Glutamatergic neuron (in vitro differentiated cells): ENCODE data around the gene NFATC2. TPM values are rescaled to one million over a fixed set of nuclear protein-coding genes. Genes with fewer than 3 reads are reported as not detected.

Source experiments
- DNase-seq: peaks from one replicate; pipeline ENCODE4 v3.0.0; 2022
- H3K27ac Mint-ChIP-seq: one replicate; pipeline ENCODE4 v1.8.0; 2020; ENCODE audit warnings: mild to moderate bottlenecking, mixed read lengths, inconsistent platforms; ENCODE audit not compliant: unreplicated experiment
- H3K27me3 Mint-ChIP-seq: one replicate; pipeline ENCODE4 v1.8.0; 2020; ENCODE audit warnings: mild to moderate bottlenecking, moderate library complexity, mixed read lengths, inconsistent platforms; ENCODE audit not compliant: unreplicated experiment
- H3K36me3 Mint-ChIP-seq: one replicate; pipeline ENCODE4 v1.8.0; 2020; ENCODE audit warnings: mild to moderate bottlenecking, mixed read lengths, inconsistent platforms; ENCODE audit not compliant: unreplicated experiment
- H3K4me1 Mint-ChIP-seq: one replicate; pipeline ENCODE4 v1.8.0; 2020; ENCODE audit warnings: mild to moderate bottlenecking, low read depth, mixed read lengths, inconsistent platforms; ENCODE audit not compliant: unreplicated experiment
- H3K4me3 Mint-ChIP-seq: one replicate; pipeline ENCODE4 v1.8.0; 2020; ENCODE audit warnings: mild to moderate bottlenecking, mixed read lengths, inconsistent platforms; ENCODE audit not compliant: unreplicated experiment
- H3K9me3 Mint-ChIP-seq: one replicate; pipeline ENCODE4 v1.8.0; 2020; ENCODE audit warnings: mild to moderate bottlenecking, moderate library complexity, mixed read lengths, inconsistent platforms; ENCODE audit not compliant: unreplicated experiment
- total RNA-seq: library from RNA; stranded (reverse); fragmentation: NEBNext Ultra II Directional; extraction: Animal tissue kit (Norgen Biotek cat#: 25700); gene quantifications from one replicate; pipeline ENCODE4 v1.2.1, GENCODE V29; 2021; ENCODE audit not compliant: unreplicated experiment
- TF ChIP-seq, protein P1 (sequence below): fragments of 200-600 bp; sonication (generic); IDR thresholded peaks from one replicate; pipeline ENCODE4 v1.5.0; 2021; ENCODE audit not compliant: partially characterized antibody, unreplicated experiment

Gene NFATC2
- total RNA-seq, 1 donor from 2014 or later: not detected

DNA sequence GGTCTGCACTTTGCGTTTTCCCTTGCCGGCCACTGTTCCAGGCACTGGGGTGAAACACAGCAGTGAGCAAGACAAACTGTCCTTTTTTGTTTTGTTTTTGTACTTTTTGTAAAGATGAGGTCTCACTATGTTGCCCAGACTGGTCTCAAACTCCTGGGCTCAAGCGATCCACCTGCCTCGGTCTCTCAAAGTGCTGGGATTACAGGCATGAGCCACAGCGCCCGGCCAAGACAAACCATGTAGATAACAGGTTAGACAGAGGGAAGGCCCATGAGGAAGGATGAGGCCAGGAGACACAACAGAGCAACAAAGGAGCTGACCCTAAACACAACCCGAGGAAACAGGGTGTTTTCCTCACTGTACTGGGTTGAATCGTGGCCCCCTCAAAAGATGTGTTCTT lies 165.4 kb downstream of the NFATC2 start:
- Mint-ChIP-seq H3K36me3 (no peaks in the 10 kb centered on the region), H3K9me3 (peaks cover 2% of the 10 kb centered on the region), H3K27me3 (peaks cover 2% of the 10 kb centered on the region), H3K4me1 (peaks cover 2% of the 10 kb centered on the region), H3K27ac (no peak overlapping the region), H3K4me3 (no peak overlapping the region)
- TF ChIP-seq, protein P1, sequence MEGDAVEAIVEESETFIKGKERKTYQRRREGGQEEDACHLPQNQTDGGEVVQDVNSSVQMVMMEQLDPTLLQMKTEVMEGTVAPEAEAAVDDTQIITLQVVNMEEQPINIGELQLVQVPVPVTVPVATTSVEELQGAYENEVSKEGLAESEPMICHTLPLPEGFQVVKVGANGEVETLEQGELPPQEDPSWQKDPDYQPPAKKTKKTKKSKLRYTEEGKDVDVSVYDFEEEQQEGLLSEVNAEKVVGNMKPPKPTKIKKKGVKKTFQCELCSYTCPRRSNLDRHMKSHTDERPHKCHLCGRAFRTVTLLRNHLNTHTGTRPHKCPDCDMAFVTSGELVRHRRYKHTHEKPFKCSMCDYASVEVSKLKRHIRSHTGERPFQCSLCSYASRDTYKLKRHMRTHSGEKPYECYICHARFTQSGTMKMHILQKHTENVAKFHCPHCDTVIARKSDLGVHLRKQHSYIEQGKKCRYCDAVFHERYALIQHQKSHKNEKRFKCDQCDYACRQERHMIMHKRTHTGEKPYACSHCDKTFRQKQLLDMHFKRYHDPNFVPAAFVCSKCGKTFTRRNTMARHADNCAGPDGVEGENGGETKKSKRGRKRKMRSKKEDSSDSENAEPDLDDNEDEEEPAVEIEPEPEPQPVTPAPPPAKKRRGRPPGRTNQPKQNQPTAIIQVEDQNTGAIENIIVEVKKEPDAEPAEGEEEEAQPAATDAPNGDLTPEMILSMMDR: no peak
- no peak for DNase-seq

DNA sequence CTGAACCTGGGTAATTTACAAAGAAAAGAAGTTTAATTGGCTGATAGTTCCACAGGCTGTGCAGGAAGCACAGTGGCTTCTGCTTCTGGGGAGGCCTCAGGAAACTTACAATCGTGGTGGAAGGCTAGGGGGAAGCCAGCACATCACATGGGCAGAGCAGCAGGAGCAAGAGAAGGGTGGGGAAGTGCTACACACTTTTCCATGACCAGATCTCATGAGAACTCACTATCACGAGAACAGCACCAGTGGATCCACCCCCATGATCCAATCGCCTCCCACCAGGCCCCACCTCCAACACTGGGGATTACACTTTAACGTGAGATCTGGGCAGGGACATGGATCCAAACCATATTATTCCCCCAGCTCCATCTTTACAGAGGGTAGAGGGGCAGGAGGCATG lies 166.4 kb downstream of the NFATC2 start:
- peaks cover 2% of the 10 kb centered on the region for H3K9me3 Mint-ChIP-seq
- TF ChIP-seq, protein P1: no peak
- no peak overlapping the region for H3K4me3 Mint-ChIP-seq
- H3K27me3 Mint-ChIP-seq: peaks cover 2% of the 10 kb centered on the region
- H3K27ac Mint-ChIP-seq: no peak overlapping the region
- H3K36me3 Mint-ChIP-seq: no peaks in the 10 kb centered on the region
- peaks cover 2% of the 10 kb centered on the region for H3K4me1 Mint-ChIP-seq
- DNase-seq: no peak

DNA sequence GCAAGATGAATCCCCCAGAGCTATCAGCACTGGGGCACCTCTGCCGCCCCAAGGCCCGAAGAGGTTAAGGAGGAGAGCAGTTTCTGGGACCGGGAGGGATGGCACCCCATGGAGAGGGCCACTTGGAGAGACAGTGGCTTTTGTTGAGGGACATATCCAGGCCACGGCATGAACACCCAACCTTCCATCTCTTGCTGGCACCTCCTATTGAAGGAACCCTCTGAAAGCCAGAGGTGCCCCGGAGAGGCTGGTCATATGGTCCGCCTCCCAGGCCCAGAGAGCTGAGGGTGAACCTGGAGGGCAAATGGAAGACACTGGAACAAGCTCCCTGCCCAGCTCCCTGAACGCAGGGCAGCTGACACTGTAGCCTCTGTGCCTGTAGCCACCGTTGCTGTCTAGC lies 167.0 kb downstream of the NFATC2 start:
- no peak for DNase-seq
- H3K9me3 Mint-ChIP-seq: peaks cover 2% of the 10 kb centered on the region
- H3K27ac Mint-ChIP-seq: no peak overlapping the region
- no peaks in the 10 kb centered on the region for H3K27me3 Mint-ChIP-seq
- H3K4me1 Mint-ChIP-seq: no peaks in the 10 kb centered on the region
- TF ChIP-seq, protein P1: no peak
- no peaks in the 10 kb centered on the region for H3K36me3 Mint-ChIP-seq
- H3K4me3 Mint-ChIP-seq: no peak overlapping the region

DNA sequence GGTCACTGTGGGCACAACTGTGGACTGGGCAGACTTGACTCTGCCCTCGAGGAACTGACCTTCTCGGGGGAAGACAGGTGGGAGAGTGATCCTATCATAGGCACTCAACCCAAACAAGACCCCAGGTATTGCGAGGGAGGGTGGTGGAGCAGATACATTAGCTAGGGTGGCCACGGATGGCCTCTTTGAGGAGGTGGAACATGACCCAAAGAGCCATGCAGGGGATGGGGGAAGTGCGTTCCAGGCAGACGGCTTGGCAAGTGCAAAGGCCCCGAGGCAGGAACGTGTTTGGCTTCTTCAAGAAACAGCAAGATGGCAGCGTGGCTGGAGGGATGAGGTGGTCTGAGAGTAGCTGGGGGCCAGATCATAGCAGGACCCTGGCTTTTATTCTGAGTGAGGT lies 167.6 kb downstream of the NFATC2 start:
- no peak overlapping the region for H3K27ac Mint-ChIP-seq
- H3K27me3 Mint-ChIP-seq: no peaks in the 10 kb centered on the region
- H3K9me3 Mint-ChIP-seq: peaks cover 2% of the 10 kb centered on the region
- no peaks in the 10 kb centered on the region for H3K36me3 Mint-ChIP-seq
- DNase-seq: no peak
- TF ChIP-seq, protein P1: no peak
- no peak overlapping the region for H3K4me3 Mint-ChIP-seq
- H3K4me1 Mint-ChIP-seq: no peaks in the 10 kb centered on the region

DNA sequence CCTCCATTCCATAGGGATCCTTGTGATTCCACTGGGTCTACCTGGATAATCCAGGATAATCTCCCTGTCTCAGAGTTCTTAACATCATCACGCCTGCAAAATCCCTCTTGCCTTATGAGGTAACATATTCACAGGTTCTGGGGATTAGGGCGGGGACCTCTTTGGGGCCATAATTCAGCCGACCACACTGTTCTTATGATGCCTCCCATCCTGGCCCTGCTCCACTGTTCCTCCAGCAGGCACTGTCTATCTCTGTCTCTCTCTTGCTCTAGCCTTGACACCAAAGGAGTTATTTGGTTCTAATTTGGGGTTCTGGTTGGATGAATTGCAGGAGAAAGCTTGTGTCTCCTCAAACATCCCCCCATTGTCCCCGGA lies 168.1 kb downstream of the NFATC2 start:
- TF ChIP-seq, protein P1: no peak
- H3K27ac Mint-ChIP-seq: no peak overlapping the region
- no peak overlapping the region for H3K4me3 Mint-ChIP-seq
- H3K4me1 Mint-ChIP-seq: no peaks in the 10 kb centered on the region
- H3K27me3 Mint-ChIP-seq: no peaks in the 10 kb centered on the region
- DNase-seq: no peak
- peaks cover 2% of the 10 kb centered on the region for H3K9me3 Mint-ChIP-seq
- H3K36me3 Mint-ChIP-seq: no peaks in the 10 kb centered on the region
